HG03439 (cell line): ENCODE results near the gene ATL3.
"Not testable (repeated sequence)": the region's sequence is repeated elsewhere in the genome, so short reads cannot be mapped to it uniquely, and the experiment has no call there.

Experiments used
- ATAC-seq: cut with Tn5 transposase; IDR thresholded peaks from one replicate; pipeline ENCODE4 v1.9.1; 2021; ENCODE audit warnings: mild to moderate bottlenecking, moderate library complexity; ENCODE audit not compliant: unreplicated experiment

ATL3 gene

DNA sequence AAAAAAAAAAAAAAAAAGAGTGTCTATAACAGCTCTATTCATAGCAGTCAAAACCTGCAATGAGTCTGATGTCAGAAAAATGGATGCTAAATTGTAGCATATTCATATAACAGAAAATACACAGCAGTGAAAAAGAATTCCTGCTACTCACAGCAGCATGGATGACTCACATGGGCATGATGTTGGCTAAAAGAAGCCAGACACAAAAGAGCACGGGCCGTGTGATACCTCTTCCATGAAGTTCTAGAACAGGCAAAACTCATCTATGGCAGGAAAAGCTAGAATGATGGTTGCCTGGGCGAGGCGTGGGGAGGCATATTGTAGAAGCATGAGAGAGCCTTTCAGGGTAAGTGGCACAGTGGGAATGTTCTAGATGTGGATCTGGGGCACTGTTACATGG lies 75.9 kb downstream of the ATL3 start:
- no peak for ATAC-seq

GRCh38 chr11:63592975-63593395 lies 78.2 kb downstream of the ATL3 start:
- no peak for ATAC-seq

DNA sequence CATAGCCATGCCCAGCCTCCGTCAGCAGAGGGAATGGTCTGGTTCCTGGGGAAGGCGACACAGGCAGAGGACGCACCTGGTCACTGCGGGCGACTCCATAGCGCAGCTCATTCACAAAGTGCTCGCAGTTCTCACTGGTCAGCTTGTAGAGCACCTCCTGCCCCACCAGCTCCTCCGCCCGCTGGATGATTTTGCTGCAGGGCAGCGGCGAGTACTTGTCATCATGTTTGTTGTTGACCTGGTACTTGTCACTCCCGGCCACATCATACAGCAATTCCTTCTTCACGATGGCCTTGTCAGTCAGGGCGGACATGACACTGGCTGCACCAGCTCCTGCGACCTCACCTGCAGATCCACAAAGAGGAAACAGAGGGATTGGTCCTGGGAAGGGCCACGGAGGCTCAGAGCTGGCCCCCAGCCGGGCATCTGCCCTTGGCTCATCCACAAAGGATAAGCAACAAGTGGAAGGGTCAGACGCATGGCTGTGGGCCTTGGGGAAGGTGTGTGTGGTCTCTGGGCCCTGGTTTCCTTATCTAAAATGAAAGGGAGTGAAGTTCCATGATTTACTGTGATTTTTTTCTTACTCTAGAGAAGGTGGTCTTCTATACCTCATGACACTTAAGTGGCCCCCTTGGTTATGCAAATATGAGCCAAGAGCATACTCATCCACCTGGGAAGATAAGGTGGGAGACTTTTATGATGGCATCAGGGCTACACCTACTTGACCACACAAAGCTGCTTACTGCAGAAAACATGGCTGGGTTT lies 81.0 kb downstream of the ATL3 start:
- no peak for ATAC-seq

GRCh38 chr11:63589000-63589399 lies 82.2 kb downstream of the ATL3 start:
- no peak for ATAC-seq

DNA sequence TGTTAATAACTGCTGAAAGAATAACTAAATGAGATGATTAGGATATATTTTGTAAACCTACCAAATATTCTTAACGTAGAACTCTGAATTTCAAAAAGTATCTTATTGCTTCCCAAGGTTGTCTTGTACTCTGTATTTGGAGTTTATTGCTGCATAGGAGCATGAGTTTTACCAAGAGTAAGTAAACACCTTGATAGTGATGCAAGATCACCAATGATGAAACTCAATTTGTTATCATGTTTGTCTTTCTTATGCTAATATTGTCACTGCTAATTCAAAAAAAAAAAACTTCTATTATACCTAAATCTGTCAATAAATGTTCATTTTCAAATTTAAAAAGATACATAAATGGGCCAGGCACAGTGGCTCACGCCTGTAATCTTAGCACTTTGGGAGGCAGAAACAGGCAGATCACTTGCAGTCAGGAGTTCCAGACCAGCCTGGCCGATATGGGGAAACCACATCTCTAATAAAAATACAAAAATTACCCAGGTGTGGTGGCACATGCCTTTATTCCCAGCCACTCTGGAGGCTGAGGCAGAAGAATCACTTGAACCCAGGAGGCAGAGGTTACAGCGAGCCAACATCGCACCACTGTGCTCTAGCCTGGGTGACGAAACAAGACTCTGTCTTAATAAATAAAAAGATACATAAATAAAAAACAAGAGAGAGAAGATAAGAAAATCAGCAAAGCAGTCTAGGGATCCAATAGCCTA lies 84.6 kb downstream of the ATL3 start:
- no peak for ATAC-seq

DNA sequence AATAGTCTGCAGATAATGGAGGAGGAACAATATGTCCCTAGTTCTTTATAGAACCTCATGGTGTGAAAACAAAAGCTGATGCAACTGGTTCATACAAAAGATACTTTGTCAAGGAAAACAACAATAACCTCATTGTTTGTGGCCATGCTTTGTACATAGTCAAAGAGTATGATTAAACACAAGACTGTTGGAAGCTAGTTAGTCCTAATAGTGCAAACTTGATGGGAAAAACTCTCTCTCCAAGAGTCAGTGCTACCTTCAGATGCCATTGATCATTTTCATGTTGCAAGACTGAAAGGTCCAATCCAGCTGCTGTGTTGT lies 87.9 kb downstream of the ATL3 start:
- no peak for ATAC-seq

DNA sequence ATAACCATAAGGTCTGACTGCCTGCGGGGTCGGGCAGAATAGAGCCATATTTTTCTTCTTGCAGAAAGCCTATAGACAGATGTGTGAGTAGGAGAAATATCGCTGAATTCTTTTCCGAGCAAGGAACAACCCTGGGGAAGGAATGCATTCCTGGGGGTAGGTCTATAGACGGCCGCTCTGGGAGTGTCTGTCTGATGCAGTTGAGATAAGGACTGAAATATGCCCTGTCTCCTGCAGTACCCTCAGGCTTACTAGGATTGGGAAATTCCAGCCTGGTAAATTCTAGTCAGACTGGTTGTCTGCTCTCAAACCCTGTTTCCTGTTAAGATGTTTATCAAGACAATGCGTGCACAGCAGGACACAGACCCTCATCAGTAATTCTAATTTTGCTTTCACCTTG lies 90.0 kb downstream of the ATL3 start:
- not testable (repeated sequence) for ATAC-seq

- ATAC-seq: not testable (repeated sequence)
Measured at GRCh38 chr11:63578882-63579281, 92.3 kb downstream of the ATL3 start.

DNA sequence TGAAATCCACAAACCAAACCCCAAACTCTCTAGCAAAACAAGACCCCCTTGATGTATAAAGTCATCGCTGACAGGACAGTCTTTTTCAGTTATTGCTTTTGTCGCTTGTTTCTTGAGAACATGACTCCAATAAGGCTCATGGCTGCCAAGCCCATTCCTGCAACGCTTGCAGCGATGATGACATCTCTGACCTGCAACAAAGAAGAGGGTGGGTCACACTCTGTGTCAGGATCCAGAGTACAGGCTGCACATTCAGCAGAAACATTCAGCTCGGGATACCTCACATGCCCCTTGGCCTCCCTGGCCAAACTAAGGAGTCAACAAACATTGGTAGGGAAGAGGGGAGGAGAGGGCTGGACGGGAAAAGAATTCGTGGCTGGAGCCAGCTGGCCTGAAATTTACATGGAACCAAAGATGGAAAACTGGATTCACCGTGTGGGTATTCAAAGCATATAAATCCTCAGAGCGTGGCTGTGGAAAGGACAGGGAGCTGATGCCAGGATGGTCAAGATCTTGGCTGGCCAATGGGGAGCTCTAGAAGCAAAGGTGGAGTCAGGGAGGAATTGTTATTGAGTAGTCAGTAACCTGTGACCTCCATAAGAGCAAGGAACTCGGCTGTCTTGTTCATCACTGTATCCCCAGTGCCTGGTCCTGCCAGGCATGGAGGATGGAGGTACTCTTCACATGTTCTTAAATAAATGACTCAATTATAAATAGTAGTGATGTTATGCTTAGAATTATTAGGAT lies 96.1 kb downstream of the ATL3 start:
- no peak for ATAC-seq
